Epithelial cell of esophagus (primary cell): ENCODE results near the gene SLC8A1.

Experiments
- DNase-seq: peaks from one replicate; pipeline ENCODE4 v3.0.0; 2010; ENCODE audit warnings: low read depth
- H3K4me3 ChIP-seq: 2 replicates; pipeline ENCODE4 v1.5.1; 2011; ENCODE audit warnings: mild to moderate bottlenecking, low read length, control low read depth
- CTCF ChIP-seq: IDR thresholded peaks from 2 replicates; pipeline ENCODE4 v1.5.1; 2011; ENCODE audit warnings: low read depth, mild to moderate bottlenecking, low read length, control low read depth, inconsistent platforms; ENCODE audit not compliant: insufficient read depth; ENCODE audit errors: missing control alignments

The SLC8A1 gene

GRCh38 chr2:40168546-40168945, 283.3 kb downstream of the SLC8A1 start:
- no peak overlapping the region for H3K4me3 ChIP-seq
- no peak for DNase-seq
- no peak for TF ChIP-seq CTCF

- peak; percentile 6 for DNase-seq
- TF ChIP-seq CTCF: no peak
- H3K4me3 ChIP-seq: no peak overlapping the region
Observed at GRCh38 chr2:40168032-40168431, 283.9 kb downstream of the SLC8A1 start.

GRCh38 chr2:40166006-40166405, 285.9 kb downstream of the SLC8A1 start:
- TF ChIP-seq CTCF: no peak
- no peak overlapping the region for H3K4me3 ChIP-seq
- no peak for DNase-seq

- no peak overlapping the region for H3K4me3 ChIP-seq
- no peak for TF ChIP-seq CTCF
- no peak for DNase-seq
Observed at GRCh38 chr2:40165509-40165844, 286.4 kb downstream of the SLC8A1 start.

GRCh38 chr2:40164736-40165508, 287.0 kb downstream of the SLC8A1 start:
- H3K4me3 ChIP-seq: no peak overlapping the region
- no peak for DNase-seq
- no peak for TF ChIP-seq CTCF

GRCh38 chr2:40161986-40162385, 289.9 kb downstream of the SLC8A1 start:
- TF ChIP-seq CTCF: no peak
- DNase-seq: no peak
- H3K4me3 ChIP-seq: no peak overlapping the region

GRCh38 chr2:40160751-40161218, 291.1 kb downstream of the SLC8A1 start:
- TF ChIP-seq CTCF: no peak

More at GRCh38 chr2:40160751-40161218, 291.1 kb downstream of the SLC8A1 start:
- no peak overlapping the region for H3K4me3 ChIP-seq
- DNase-seq: no peak
